HCT116 (cell line): ENCODE data around the gene CSF3R. TPM values are rescaled to one million over a fixed set of nuclear protein-coding genes. Genes with fewer than 3 reads are reported as not detected.

Experiments
- ATAC-seq: fragments of 200-7000 bp; cut with Tn5 transposase; 2 replicates; pipeline ENCODE4 v1.9.1; 2020; ENCODE audit warnings: mild to moderate bottlenecking, moderate library complexity
- BruUV-seq: library from RNA; stranded (reverse); fragments of 400-500 nt; replicated peaks from 2 replicates; lab custom pipeline; 2021; lab: Mats Ljungman, UMichigan
- CTCF ChIA-PET: fragments of 300-600 bp; sonication (Branson Sonifier 250); formaldehyde crosslinking; loops from one replicate; lab custom pipeline; 2021; ENCODE audit warnings: antibody characterized with exemption; lab: Charles Lee
- POLR2A ChIA-PET: fragments of 300-600, 350-600 bp; sonication (Branson Sonifier 250); formaldehyde crosslinking; loops from one replicate; lab custom pipeline; 2021; ENCODE audit warnings: antibody characterized with exemption; lab: Charles Lee
- RAD21 ChIA-PET, 2 experiments: fragments of 300-600 bp; sonication (Branson Sonifier 250); formaldehyde crosslinking; loops; one replicate each; lab custom pipeline; 2023; ENCODE audit warnings: low total read pairs in 2 of 2; ENCODE audit not compliant: uncharacterized antibody in 2 of 2, unreplicated experiment in 2 of 2, low non-redundant PET in 1 of 2; lab: Charles Lee
- DNase-seq: peaks from one replicate; pipeline ENCODE4 v3.0.0-alpha.2; 2010; ENCODE audit warnings: low read depth, low spot score
- H2AFZ ChIP-seq: fragments of 200-600 bp; shearing (Covaris generic), sonication (generic); 2 replicates; pipeline ENCODE4 v1.6.1; 2017; ENCODE audit warnings: low read depth, mixed run types, mixed read lengths, antibody characterized with exemption, low read length; ENCODE audit not compliant: poor library complexity, severe bottlenecking
- H3K27ac ChIP-seq: 2 replicates; pipeline ENCODE4 v1.5.1; 2012; ENCODE audit warnings: low read depth, low read length
- H3K27me3 ChIP-seq: fragments of 200-600 bp; sonication (generic); 2 replicates; pipeline ENCODE4 v1.6.1; 2016; ENCODE audit warnings: mixed run types, low read length, mixed read lengths; ENCODE audit not compliant: insufficient read depth
- H3K36me3 ChIP-seq, 2 experiments: fragments of 200-500 bp in 1 of 2; fragments of 200-600 bp in 1 of 2; sonication (Bioruptor generic) in 1 of 2; sonication (generic) in 1 of 2; 2 replicates each; pipeline versions ENCODE4 v1.5.1 to v1.6.1; 2014 to 2016; ENCODE audit warnings: low read length in 2 of 2, inconsistent platforms in 1 of 2, mixed read lengths in 1 of 2, mixed run types in 1 of 2; ENCODE audit not compliant: insufficient read depth in 2 of 2, control insufficient read depth in 1 of 2
- H3K4me1 ChIP-seq, 2 experiments: fragments of 200-600 bp in 1 of 2; sonication (generic) in 1 of 2; 2 replicates each; pipeline versions ENCODE4 v1.5.1 to v1.6.1; 2012 to 2017; ENCODE audit warnings: low read length in 2 of 2, inconsistent platforms in 1 of 2, mild to moderate bottlenecking in 1 of 2, mixed read lengths in 1 of 2, mixed run types in 1 of 2, moderate library complexity in 1 of 2; ENCODE audit not compliant: insufficient read depth in 2 of 2, control insufficient read depth in 1 of 2
- H3K4me2 ChIP-seq: fragments of 200-600 bp; sonication (generic); 2 replicates; pipeline ENCODE4 v1.6.1; 2017; ENCODE audit warnings: mixed run types, low read length, mixed read lengths
- H3K4me3 ChIP-seq, 2 experiments: fragments of 200-600 bp in 1 of 2; sonication (generic) in 1 of 2; replicated peaks in 1 of 2; 2 replicates each; pipeline ENCODE4 v1.5.1; 2011 to 2016; ENCODE audit warnings: low read length in 2 of 2, control low read depth in 1 of 2, low read depth in 1 of 2, mild to moderate bottlenecking in 1 of 2, mixed read lengths in 1 of 2, mixed run types in 1 of 2
- H3K79me2 ChIP-seq: fragments of 200-600 bp; sonication (generic); 2 replicates; pipeline ENCODE4 v1.6.1; 2017; ENCODE audit warnings: mild to moderate bottlenecking, mixed run types, low read length, moderate library complexity, mixed read lengths; ENCODE audit not compliant: insufficient read depth
- H3K9ac ChIP-seq: fragments of 200-600 bp; sonication (generic); 2 replicates; pipeline ENCODE4 v1.6.1; 2016; ENCODE audit warnings: low read length, mixed read lengths
- H3K9me2 ChIP-seq: fragments of 200-600 bp; sonication (generic), shearing (Covaris generic); 2 replicates; pipeline ENCODE4 v1.6.1; 2017; ENCODE audit warnings: mixed run types, mild to moderate bottlenecking, moderate library complexity; ENCODE audit not compliant: insufficient read depth
- H3K9me3 ChIP-seq, 2 experiments: fragments of 200-500 bp in 1 of 2; fragments of 200-600 bp in 1 of 2; sonication (Bioruptor generic) in 1 of 2; sonication (generic) in 1 of 2; 2 replicates each; pipeline ENCODE4 v1.6.1; 2014 to 2017; ENCODE audit warnings: low read length in 2 of 2, mixed read lengths in 2 of 2, inconsistent platforms in 1 of 2, low read depth in 1 of 2, mild to moderate bottlenecking in 1 of 2, mixed run types in 1 of 2, moderate library complexity in 1 of 2; ENCODE audit not compliant: control insufficient read depth in 1 of 2, insufficient read depth in 1 of 2
- H4K20me1 ChIP-seq: fragments of 200-600 bp; sonication (generic), shearing (Covaris generic); 2 replicates; pipeline ENCODE4 v1.6.1; 2017; ENCODE audit warnings: mixed run types, mild to moderate bottlenecking, moderate library complexity; ENCODE audit not compliant: insufficient read depth
- EGR1 ChIP-seq: IDR thresholded peaks from 2 replicates; pipeline ENCODE4 v1.6.1; 2012; ENCODE audit warnings: low read depth
- ELF1 ChIP-seq: IDR thresholded peaks from 2 replicates; pipeline ENCODE4 v1.6.1; 2012; ENCODE audit warnings: low read depth, borderline replicate concordance
- EZH2phosphoT487 ChIP-seq: fragments of 200-600 bp; IDR thresholded peaks from 2 replicates; pipeline ENCODE4 v1.6.1; 2018; ENCODE audit warnings: antibody characterized with exemption, borderline replicate concordance
- JUND ChIP-seq: IDR thresholded peaks from 2 replicates; pipeline ENCODE4 v1.6.1; 2012
- RAD21 ChIP-seq: IDR thresholded peaks from 2 replicates; pipeline ENCODE4 v1.6.1; 2012; ENCODE audit warnings: low read depth, mild to moderate bottlenecking
- SP1 ChIP-seq: IDR thresholded peaks from 2 replicates; pipeline ENCODE4 v1.6.1; 2012; ENCODE audit warnings: low read depth
- TCF7L2 ChIP-seq: IDR thresholded peaks from 2 replicates; pipeline ENCODE4 v1.7.0; 2011; ENCODE audit warnings: borderline replicate concordance, inconsistent platforms; ENCODE audit not compliant: insufficient read depth, insufficient read length; ENCODE audit errors: extremely low read depth
- YY1 ChIP-seq: IDR thresholded peaks from 2 replicates; pipeline ENCODE4 v1.6.1; 2011; ENCODE audit warnings: low read length, low read depth, moderate library complexity, mild to moderate bottlenecking; ENCODE audit not compliant: insufficient replicate concordance; ENCODE audit errors: extremely low read depth
- ZNF274 ChIP-seq: fragments of 200-500 bp; sonication (Bioruptor generic); IDR thresholded peaks from 2 replicates; pipeline ENCODE4 v1.6.1; 2014; ENCODE audit warnings: mild to moderate bottlenecking, low read depth, low read length, inconsistent platforms
- intact Hi-C: fragments of 100-400 bp; cut with micrococcal nuclease; formaldehyde crosslinking; loops from 2 replicates; pipeline ENCODE4 v1.10.0; 2022
- total RNA-seq: library from RNA; stranded (reverse); gene quantifications from one replicate; pipeline ENCODE4 v1.2.1, GENCODE V29; 2021; ENCODE audit not compliant: unreplicated experiment
- TF ChIP-seq, protein P1 (sequence below): IDR thresholded peaks from 2 replicates; pipeline ENCODE4 v1.6.1; 2012

CSF3R gene
- total RNA-seq, 1 experiment from 2014 or later = 0.32 TPM

DNA sequence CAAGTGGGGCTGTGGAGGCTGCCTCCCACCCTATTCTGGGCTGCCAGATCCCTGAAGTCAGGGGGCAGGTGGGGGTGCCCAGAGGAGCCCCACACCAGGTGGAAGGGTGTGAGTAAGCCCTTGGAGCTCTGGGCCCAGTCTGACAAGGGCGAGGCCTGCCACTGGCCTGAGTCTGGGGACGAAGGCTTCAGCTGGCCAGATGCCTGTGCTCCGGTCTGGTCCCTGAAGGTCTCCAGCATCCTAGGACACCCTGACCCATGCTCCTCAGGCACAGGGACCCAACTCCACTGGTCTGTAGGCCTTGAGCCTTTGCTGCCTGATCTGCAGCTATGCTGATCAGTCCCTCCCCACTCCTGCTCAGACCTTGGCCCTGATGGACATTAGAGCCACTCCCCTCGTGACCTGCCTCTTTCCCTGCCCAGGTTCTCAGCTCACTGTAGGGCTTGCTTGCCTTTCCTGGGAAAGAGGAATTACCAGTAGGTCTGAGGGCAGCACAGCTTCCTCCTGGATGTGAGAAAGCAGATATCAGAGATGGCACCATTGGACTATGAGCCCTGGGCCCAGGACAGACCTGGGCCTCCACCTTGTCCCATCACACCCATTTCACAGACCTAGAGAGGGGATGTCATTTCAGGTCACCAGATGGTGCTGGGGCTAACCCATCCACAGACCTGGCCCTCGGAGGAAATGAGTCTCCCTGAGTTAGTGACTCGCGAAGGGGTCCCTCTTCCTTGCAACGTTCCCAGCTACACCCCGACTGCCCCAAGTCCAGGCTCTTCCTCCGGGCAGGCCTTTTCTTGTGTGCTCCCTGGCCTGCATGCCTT, 32.8 kb upstream of the CSF3R start:
- Histone ChIP-seq H3K27me3 (no peaks in the 10 kb centered on the region), H3K9me2 (no peaks in the 10 kb centered on the region), H3K9me3 (no peaks in the 10 kb centered on the region), H3K79me2 (no peaks in the 10 kb centered on the region), H3K9ac (no peak overlapping the region), H3K4me2 (no peak overlapping the region), H3K4me1 (peaks cover 0 to 9% of the 10 kb centered on the region in 2 experiments; a peak in 2 of 4 replicates), H3K36me3 (no peaks in the 10 kb centered on the region), H3K27ac (no peak overlapping the region), H3K4me3 (no peak overlapping the region), H2AFZ (no peak overlapping the region), H4K20me1 (no peaks in the 10 kb centered on the region)
- no peak for ATAC-seq
- ChIA-PET CTCF (interaction anchor here (0.7 to 1.6 kb wide), 16 partner anchors 9 to 972 kb away, joined by 3 to 16 read pairs (median 4); no protein-coding TSS in a partner anchor), RAD21 (interaction anchor here in 1 of 2 experiments (0.6 to 1.5 kb wide), 4 partner anchors 29 to 919 kb away, joined by 3 to 5 read pairs (median 3); no protein-coding TSS in a partner anchor), POLR2A (no interaction called here)
- no TSS peak for BruUV-seq
- TF ChIP-seq SP1 (no peak), TCF7L2 (no peak), EGR1 (no peak), EZH2phosphoT487 (no peak), ZNF274 (no peak), ELF1 (no peak)
- TF ChIP-seq, protein P1, sequence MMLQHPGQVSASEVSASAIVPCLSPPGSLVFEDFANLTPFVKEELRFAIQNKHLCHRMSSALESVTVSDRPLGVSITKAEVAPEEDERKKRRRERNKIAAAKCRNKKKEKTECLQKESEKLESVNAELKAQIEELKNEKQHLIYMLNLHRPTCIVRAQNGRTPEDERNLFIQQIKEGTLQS = no peak
- no peak for DNase-seq
- intact Hi-C loops = no loop called here

DNA sequence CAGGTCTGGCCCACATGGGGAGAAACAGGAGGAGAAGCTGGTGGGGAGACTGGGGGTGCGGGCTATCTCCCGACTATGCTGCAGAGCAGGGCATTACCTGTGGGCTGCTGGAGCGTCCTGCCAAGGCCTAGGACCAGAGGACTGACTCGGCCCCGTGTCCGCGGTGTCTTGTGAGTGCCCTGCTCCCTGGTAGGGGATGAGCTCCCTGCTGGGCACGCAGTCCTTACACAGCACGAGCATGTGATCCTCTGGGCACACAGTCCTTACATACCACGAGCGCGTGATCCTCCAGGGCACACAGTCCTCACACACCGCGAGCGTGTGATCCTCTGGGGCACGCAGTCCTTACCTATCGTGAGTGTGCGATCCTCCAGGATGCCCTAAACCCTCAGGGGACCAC, 31.8 kb upstream of the CSF3R start:
- no TSS peak for BruUV-seq
- intact Hi-C loops = no loop called here
- Histone ChIP-seq H3K9ac (no peak overlapping the region), H3K27ac (no peak overlapping the region), H3K27me3 (no peaks in the 10 kb centered on the region), H3K9me3 (no peaks in the 10 kb centered on the region), H3K9me2 (no peaks in the 10 kb centered on the region), H3K79me2 (no peaks in the 10 kb centered on the region), H4K20me1 (no peaks in the 10 kb centered on the region), H3K4me3 (no peak overlapping the region), H2AFZ (no peak overlapping the region), H3K36me3 (no peaks in the 10 kb centered on the region), H3K4me2 (no peak overlapping the region), H3K4me1 (peaks cover 0 to 9% of the 10 kb centered on the region in 2 experiments; a peak in 2 of 4 replicates)
- ChIA-PET RAD21 (interaction anchor here in 1 of 2 experiments (0.6 kb wide), 1 partner anchor 1270 kb away, joined by 4 read pairs; no protein-coding TSS in a partner anchor), POLR2A (no interaction called here), CTCF (no interaction called here)
- ATAC-seq (no peak), DNase-seq (no peak)
- no peak for TF ChIP-seq RAD21
- TF ChIP-seq JUND = no peak
- no peak for TF ChIP-seq YY1
